ENCODE results near the gene TERC.

GRCh38 chr3:169764312-169764881 is 463 bp downstream of the TERC start:
- no peak for TF ChIP-seq POLR2A (IDR thresholded peaks at IDR 0.05)
- TF ChIP-seq, protein P1, sequence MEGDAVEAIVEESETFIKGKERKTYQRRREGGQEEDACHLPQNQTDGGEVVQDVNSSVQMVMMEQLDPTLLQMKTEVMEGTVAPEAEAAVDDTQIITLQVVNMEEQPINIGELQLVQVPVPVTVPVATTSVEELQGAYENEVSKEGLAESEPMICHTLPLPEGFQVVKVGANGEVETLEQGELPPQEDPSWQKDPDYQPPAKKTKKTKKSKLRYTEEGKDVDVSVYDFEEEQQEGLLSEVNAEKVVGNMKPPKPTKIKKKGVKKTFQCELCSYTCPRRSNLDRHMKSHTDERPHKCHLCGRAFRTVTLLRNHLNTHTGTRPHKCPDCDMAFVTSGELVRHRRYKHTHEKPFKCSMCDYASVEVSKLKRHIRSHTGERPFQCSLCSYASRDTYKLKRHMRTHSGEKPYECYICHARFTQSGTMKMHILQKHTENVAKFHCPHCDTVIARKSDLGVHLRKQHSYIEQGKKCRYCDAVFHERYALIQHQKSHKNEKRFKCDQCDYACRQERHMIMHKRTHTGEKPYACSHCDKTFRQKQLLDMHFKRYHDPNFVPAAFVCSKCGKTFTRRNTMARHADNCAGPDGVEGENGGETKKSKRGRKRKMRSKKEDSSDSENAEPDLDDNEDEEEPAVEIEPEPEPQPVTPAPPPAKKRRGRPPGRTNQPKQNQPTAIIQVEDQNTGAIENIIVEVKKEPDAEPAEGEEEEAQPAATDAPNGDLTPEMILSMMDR (IDR thresholded peaks at IDR 0.05) = no peak
- TF ChIP-seq POLR2AphosphoS5 (IDR thresholded peaks at IDR 0.05) = peak in 1 of 3 donors; percentile 42

All from breast epithelium (tissue), 3 donors.